ENCODE measurements around the gene GRIA1.

GRIA1 gene

DNA sequence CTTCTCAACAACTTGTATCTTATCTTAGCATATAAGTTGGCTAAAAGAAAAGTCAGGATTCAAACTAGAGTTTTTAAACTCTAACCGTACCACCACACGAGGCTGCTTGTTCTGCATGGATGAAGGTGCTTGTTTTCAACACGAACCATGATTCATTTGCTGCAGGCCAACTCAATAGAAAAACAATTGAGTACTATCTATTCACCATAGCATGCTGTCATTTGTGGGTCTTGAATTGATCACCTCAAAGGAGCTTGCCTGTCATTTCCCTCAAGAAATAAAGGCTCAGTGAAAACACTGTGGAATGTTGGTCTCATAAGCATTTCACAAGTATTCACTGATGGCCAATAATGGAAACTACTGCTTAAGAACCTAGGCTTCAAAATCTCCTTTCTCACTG lies 21.0 kb upstream of the GRIA1 start:
- H3K36me3 ChIP-seq (ENCODE audit: control insufficient read depth, insufficient read depth, low read length) = no peaks in the 10 kb centered on the region
- no peaks in the 10 kb centered on the region for H3K4me1 ChIP-seq (ENCODE audit: control insufficient read depth, insufficient read depth, low read length)
- no peaks in the 10 kb centered on the region for H3K9me3 ChIP-seq (ENCODE audit: control insufficient read depth, insufficient read depth, low read length)
- H3K27me3 ChIP-seq (ENCODE audit: control insufficient read depth, insufficient read depth, low read length) = no peaks in the 10 kb centered on the region
- H3K9ac ChIP-seq (ENCODE audit: low read depth, low read length) = no peak overlapping the region
- no peak overlapping the region for H3K4me3 ChIP-seq (ENCODE audit: low read depth, low read length)

GRCh38 chr5:153470736-153471135 lies 19.7 kb upstream of the GRIA1 start:
- Histone ChIP-seq H3K27me3 (ENCODE audit: control insufficient read depth, insufficient read depth, low read length) (no peaks in the 10 kb centered on the region), H3K9me3 (ENCODE audit: control insufficient read depth, insufficient read depth, low read length) (no peaks in the 10 kb centered on the region), H3K4me3 (ENCODE audit: low read depth, low read length) (no peak overlapping the region), H3K36me3 (ENCODE audit: control insufficient read depth, insufficient read depth, low read length) (no peaks in the 10 kb centered on the region), H3K4me1 (ENCODE audit: control insufficient read depth, insufficient read depth, low read length) (no peaks in the 10 kb centered on the region), H3K9ac (ENCODE audit: low read depth, low read length) (no peak overlapping the region)

- H3K9me3 ChIP-seq (ENCODE audit: control insufficient read depth, insufficient read depth, low read length) = no peaks in the 10 kb centered on the region
- H3K9ac ChIP-seq (ENCODE audit: low read depth, low read length) = no peak overlapping the region
- H3K4me3 ChIP-seq (ENCODE audit: low read depth, low read length) = no peak overlapping the region
- H3K36me3 ChIP-seq (ENCODE audit: control insufficient read depth, insufficient read depth, low read length) = no peaks in the 10 kb centered on the region
- peaks cover 2% of the 10 kb centered on the region for H3K4me1 ChIP-seq (ENCODE audit: control insufficient read depth, insufficient read depth, low read length)
- no peaks in the 10 kb centered on the region for H3K27me3 ChIP-seq (ENCODE audit: control insufficient read depth, insufficient read depth, low read length)
Measured at GRCh38 chr5:153476767-153477166, 13.7 kb upstream of the GRIA1 start.

DNA sequence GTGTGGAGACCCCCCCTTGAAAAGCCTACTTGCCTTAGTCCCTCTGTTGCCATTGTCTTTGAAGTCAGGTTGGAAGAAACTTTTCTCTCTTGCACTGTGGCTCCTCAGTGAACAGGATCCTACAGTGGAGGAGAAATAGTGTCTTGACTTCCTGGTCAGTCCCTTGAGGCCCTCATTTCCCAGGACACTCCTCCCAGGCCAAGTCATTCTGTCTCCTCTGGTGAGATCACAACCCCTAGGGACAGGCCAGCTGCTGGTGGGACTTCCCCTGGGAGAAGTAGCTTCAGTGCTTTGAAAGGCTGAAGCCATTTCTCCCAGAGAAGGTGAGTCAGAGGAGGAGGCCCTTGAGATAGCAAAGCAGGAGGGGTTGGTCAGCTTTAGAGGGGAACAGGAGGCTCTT lies 10.1 kb upstream of the GRIA1 start:
- no peaks in the 10 kb centered on the region for H3K9me3 ChIP-seq (ENCODE audit: control insufficient read depth, insufficient read depth, low read length)
- peaks cover 2% of the 10 kb centered on the region for H3K4me1 ChIP-seq (ENCODE audit: control insufficient read depth, insufficient read depth, low read length)
- H3K36me3 ChIP-seq (ENCODE audit: control insufficient read depth, insufficient read depth, low read length) = no peaks in the 10 kb centered on the region
- H3K27me3 ChIP-seq (ENCODE audit: control insufficient read depth, insufficient read depth, low read length) = no peaks in the 10 kb centered on the region
- no peak overlapping the region for H3K9ac ChIP-seq (ENCODE audit: low read depth, low read length)
- no peak overlapping the region for H3K4me3 ChIP-seq (ENCODE audit: low read depth, low read length)

DNA sequence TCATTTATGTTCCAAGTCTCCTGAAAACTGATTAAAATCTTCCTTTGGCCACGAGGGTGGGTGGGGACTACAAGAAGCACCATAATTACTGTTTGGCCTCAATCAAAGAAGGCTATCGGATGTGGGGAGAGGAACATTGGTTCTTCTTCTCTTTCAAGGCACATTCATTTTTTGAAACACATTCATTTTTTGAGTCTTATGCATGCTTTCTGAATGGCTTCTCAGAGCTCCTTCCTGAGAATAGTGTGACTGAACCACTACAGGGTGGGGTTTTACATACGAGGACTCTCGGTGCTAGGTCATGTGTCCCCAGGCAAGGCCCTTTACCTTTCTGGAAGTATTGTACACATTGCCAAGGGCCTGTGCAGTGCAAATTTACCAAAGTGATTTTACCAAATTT lies 7.0 kb upstream of the GRIA1 start:
- no peaks in the 10 kb centered on the region for H3K9me3 ChIP-seq (ENCODE audit: control insufficient read depth, insufficient read depth, low read length)
- H3K4me1 ChIP-seq (ENCODE audit: control insufficient read depth, insufficient read depth, low read length) = no peaks in the 10 kb centered on the region
- no peaks in the 10 kb centered on the region for H3K36me3 ChIP-seq (ENCODE audit: control insufficient read depth, insufficient read depth, low read length)
- no peak overlapping the region for H3K9ac ChIP-seq (ENCODE audit: low read depth, low read length)
- H3K27me3 ChIP-seq (ENCODE audit: control insufficient read depth, insufficient read depth, low read length) = no peaks in the 10 kb centered on the region
- no peak overlapping the region for H3K4me3 ChIP-seq (ENCODE audit: low read depth, low read length)

DNA sequence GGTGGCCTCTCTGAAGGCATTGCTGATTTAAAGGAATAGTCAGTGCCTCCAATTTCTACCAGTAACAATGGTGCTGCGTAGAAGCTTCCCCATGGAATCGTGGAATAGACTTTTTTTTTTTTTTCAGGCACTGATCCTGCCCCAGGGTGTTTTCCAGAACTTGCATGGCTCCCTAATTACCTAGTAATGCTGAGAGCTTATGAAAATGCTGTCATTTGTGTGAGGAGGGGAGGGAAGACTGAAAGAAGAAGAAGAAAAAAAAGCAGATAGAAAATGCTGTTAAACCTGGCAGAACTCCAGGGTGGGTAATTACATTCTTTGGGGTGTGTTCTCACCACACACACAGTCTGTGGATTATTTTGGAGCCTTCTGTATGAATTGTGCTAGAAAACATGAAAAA lies 4.8 kb upstream of the GRIA1 start:
- no peak overlapping the region for H3K9ac ChIP-seq (ENCODE audit: low read depth, low read length)
- peaks cover 4% of the 10 kb centered on the region for H3K4me1 ChIP-seq (ENCODE audit: control insufficient read depth, insufficient read depth, low read length)
- no peaks in the 10 kb centered on the region for H3K36me3 ChIP-seq (ENCODE audit: control insufficient read depth, insufficient read depth, low read length)
- H3K4me3 ChIP-seq (ENCODE audit: low read depth, low read length) = no peak overlapping the region
- H3K27me3 ChIP-seq (ENCODE audit: control insufficient read depth, insufficient read depth, low read length) = no peaks in the 10 kb centered on the region
- H3K9me3 ChIP-seq (ENCODE audit: control insufficient read depth, insufficient read depth, low read length) = no peaks in the 10 kb centered on the region

DNA sequence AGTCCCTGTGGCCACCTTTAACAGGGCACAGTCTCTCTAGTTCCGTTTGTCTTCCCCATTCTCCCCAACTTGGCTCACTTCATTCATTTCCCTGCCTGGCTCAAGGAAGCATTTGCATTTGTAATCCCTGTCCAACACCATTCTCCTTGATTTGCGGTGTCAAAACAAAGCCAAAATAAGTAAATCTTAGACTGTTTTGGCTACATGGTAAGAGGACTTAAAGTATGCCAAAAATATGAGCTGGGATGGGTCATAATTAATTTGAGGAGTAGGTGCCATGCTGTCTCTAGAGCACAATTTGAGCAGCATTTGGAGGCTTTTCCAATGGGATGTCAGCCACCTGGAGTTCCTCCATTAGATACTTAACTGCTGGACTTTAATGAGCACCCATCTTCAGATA lies 3.7 kb upstream of the GRIA1 start:
- H3K4me3 ChIP-seq (ENCODE audit: low read depth, low read length) = no peak overlapping the region
- peaks cover 8% of the 10 kb centered on the region for H3K27me3 ChIP-seq (ENCODE audit: control insufficient read depth, insufficient read depth, low read length)
- H3K4me1 ChIP-seq (ENCODE audit: control insufficient read depth, insufficient read depth, low read length) = peaks cover 4% of the 10 kb centered on the region
- no peaks in the 10 kb centered on the region for H3K9me3 ChIP-seq (ENCODE audit: control insufficient read depth, insufficient read depth, low read length)
- H3K36me3 ChIP-seq (ENCODE audit: control insufficient read depth, insufficient read depth, low read length) = no peaks in the 10 kb centered on the region
- H3K9ac ChIP-seq (ENCODE audit: low read depth, low read length) = no peak overlapping the region

DNA sequence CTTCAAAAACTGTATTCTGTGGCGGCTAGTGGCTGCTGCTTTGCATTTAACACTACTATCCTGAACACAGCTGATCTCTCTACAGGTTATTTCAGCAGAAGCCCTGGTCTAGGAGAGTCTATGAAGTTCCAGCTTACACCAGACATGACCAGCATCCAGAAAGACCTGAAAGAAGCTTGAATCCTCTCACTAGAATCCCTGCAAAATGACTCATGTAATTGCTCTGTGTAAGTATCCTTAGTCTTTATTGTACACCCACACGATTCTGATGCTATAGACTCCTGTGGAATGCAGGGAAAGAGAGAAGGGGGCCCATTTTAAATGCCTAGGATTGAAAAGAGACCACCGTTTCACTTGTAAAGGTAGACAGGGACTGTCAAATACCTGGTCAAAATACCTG lies 859 bp upstream of the GRIA1 start:
- Histone ChIP-seq H3K4me3 (ENCODE audit: low read depth, low read length) (no peak overlapping the region), H3K36me3 (ENCODE audit: control insufficient read depth, insufficient read depth, low read length) (no peaks in the 10 kb centered on the region), H3K4me1 (ENCODE audit: control insufficient read depth, insufficient read depth, low read length) (peaks cover 10% of the 10 kb centered on the region), H3K27me3 (ENCODE audit: control insufficient read depth, insufficient read depth, low read length) (peaks cover 9% of the 10 kb centered on the region), H3K9me3 (ENCODE audit: control insufficient read depth, insufficient read depth, low read length) (no peaks in the 10 kb centered on the region), H3K9ac (ENCODE audit: low read depth, low read length) (no peak overlapping the region)

- H3K27me3 ChIP-seq (ENCODE audit: control insufficient read depth, insufficient read depth, low read length) = peaks cover 9% of the 10 kb centered on the region
- H3K36me3 ChIP-seq (ENCODE audit: control insufficient read depth, insufficient read depth, low read length) = no peaks in the 10 kb centered on the region
- peak overlapping the region; percentile 69 for H3K4me3 ChIP-seq (ENCODE audit: low read depth, low read length)
- peaks cover 10% of the 10 kb centered on the region for H3K4me1 ChIP-seq (ENCODE audit: control insufficient read depth, insufficient read depth, low read length)
- H3K9ac ChIP-seq (ENCODE audit: low read depth, low read length) = peak overlapping the region; percentile 9
- H3K9me3 ChIP-seq (ENCODE audit: control insufficient read depth, insufficient read depth, low read length) = no peaks in the 10 kb centered on the region
Measured at GRCh38 chr5:153491038-153491744, 721 bp downstream of the GRIA1 start.

DNA sequence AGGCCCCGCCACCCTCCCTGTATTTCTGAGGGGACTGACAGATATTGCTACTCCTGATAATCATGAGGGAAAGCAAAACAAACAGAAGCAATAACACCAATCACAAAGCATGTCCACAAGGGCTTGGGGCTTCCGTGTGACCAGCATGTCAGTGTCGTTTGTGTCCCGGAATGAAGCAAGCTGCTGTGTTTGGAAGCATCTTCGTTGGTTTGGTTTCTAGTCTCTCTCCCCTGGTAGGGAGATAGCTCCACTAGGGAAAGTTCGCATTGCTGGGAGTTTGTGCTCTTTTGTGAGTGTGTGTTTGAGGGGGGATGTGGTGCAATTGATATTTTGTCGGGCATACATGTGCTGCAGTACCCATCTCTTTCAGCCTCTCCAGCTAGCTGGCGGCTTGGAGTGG lies 1.4 kb downstream of the GRIA1 start:
- Histone ChIP-seq H3K4me3 (ENCODE audit: low read depth, low read length) (peak overlapping the region; percentile 69), H3K9ac (ENCODE audit: low read depth, low read length) (no peak overlapping the region)

DNA sequence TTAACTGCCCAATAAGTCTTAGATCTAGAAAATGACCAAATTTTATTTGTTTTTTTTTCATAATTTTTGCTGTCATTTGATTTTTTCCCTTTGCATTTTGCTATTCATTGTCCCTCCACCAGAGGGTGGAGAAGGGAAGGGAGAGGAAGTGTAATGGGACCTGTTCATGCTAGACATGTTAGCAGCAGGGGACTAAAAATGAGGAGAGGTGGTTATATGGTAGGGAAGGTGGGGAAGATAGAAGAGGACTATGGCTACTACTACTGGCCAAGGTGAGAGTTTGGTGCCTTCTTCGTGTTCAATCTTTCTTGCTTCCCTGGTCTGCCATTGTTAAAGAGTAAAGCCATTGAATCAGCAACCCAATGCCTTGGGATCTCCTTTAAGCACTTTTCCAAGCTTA lies 6.4 kb downstream of the GRIA1 start:
- no peaks in the 10 kb centered on the region for H3K9me3 ChIP-seq (ENCODE audit: control insufficient read depth, insufficient read depth, low read length)
- peaks cover under 1% of the 10 kb centered on the region for H3K27me3 ChIP-seq (ENCODE audit: control insufficient read depth, insufficient read depth, low read length)
- H3K36me3 ChIP-seq (ENCODE audit: control insufficient read depth, insufficient read depth, low read length) = no peaks in the 10 kb centered on the region
- peaks cover 6% of the 10 kb centered on the region for H3K4me1 ChIP-seq (ENCODE audit: control insufficient read depth, insufficient read depth, low read length)
- no peak overlapping the region for H3K9ac ChIP-seq (ENCODE audit: low read depth, low read length)
- no peak overlapping the region for H3K4me3 ChIP-seq (ENCODE audit: low read depth, low read length)

More for the DNA sequence above, 1.4 kb downstream of the GRIA1 start:
- peaks cover 10% of the 10 kb centered on the region for H3K4me1 ChIP-seq (ENCODE audit: control insufficient read depth, insufficient read depth, low read length)
- no peaks in the 10 kb centered on the region for H3K9me3 ChIP-seq (ENCODE audit: control insufficient read depth, insufficient read depth, low read length)
- peaks cover 9% of the 10 kb centered on the region for H3K27me3 ChIP-seq (ENCODE audit: control insufficient read depth, insufficient read depth, low read length)
- no peaks in the 10 kb centered on the region for H3K36me3 ChIP-seq (ENCODE audit: control insufficient read depth, insufficient read depth, low read length)

DNA sequence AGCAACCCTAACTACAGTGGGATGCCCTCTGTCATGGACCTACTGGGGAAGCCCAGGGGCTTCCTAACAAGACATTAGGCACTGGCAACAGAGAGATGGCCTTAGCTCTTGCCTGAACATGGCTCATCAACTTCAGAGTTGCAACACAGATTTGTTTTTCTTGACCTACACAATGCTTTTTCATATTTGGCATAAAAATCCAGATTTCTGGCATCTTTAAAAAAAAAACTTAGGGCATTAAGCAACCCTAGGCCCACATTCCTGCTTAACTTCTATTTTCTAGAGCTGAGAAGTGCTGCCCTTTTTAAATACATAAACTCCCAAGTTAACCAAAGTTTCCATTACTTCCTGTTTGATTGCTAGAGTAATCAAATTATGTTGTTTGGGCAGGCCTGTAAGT lies 8.0 kb downstream of the GRIA1 start:
- Histone ChIP-seq H3K4me1 (ENCODE audit: control insufficient read depth, insufficient read depth, low read length) (no peaks in the 10 kb centered on the region), H3K4me3 (ENCODE audit: low read depth, low read length) (no peak overlapping the region), H3K9ac (ENCODE audit: low read depth, low read length) (no peak overlapping the region), H3K9me3 (ENCODE audit: control insufficient read depth, insufficient read depth, low read length) (no peaks in the 10 kb centered on the region), H3K27me3 (ENCODE audit: control insufficient read depth, insufficient read depth, low read length) (no peaks in the 10 kb centered on the region), H3K36me3 (ENCODE audit: control insufficient read depth, insufficient read depth, low read length) (no peaks in the 10 kb centered on the region)

Data from iPS-15b (cell line).